ENCODE measurements around the gene C14orf132. TPM values are rescaled to one million over a fixed set of nuclear protein-coding genes. Genes with fewer than 3 reads are reported as not detected.

The C14orf132 gene
- total and polyA plus RNA-seq, 10 of the 15 experiments (the other 5 are each of a cell fraction or from before 2014, with no cell fraction given) = under 0.01 to 1.2 (median 0.03) TPM; not detected in 2

DNA sequence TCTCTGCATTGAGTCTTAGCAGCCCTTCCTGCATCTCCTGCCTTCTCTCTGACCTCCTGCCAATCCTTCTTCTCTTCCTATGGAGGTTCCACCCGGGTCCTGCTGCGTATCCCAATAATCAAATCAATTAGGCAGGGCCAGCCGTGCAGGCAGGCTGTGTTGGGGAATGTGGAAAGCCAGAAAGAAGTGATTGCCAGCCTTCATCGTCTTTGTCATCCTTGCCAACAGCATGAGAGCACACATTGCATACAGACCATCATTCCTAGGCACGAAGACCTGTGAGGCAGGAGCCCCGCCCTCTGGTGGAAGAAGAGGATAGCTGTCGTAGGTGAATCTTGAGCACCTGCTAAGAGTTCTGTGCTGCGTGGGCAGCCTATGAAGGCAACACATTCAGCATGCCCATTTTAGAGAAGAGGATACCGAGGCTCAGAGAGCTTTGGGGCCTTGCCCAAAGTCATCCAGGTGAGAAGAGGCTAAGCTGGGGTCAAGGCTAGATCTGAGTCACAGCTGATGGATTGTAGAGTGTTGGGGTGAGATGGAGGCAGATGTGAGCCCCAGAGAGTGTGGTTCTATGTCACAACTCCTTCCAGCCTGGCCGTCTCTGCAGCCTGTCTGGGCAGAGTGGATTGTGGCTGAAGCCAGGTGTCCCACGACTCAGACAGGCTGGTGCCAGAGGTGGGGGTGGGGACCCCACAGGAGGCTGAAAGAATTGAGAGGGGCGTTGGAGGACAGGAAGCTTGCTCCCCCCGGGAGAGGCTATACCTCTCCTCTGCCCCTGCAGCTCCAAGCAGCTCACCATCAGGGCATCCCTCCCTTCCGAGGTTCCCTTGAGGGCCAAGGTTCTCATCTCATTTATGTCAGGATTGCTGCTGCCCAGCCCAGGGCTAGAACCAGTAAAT lies 12.7 kb downstream of the C14orf132 start (continued):
- peak; percentile 32; the same call in 1 of the 2 replicates for TF ChIP-seq SMC3 (IDR thresholded peaks at IDR 0.05; ENCODE audit: borderline replicate concordance, low read length)
- TF ChIP-seq, protein P1, sequence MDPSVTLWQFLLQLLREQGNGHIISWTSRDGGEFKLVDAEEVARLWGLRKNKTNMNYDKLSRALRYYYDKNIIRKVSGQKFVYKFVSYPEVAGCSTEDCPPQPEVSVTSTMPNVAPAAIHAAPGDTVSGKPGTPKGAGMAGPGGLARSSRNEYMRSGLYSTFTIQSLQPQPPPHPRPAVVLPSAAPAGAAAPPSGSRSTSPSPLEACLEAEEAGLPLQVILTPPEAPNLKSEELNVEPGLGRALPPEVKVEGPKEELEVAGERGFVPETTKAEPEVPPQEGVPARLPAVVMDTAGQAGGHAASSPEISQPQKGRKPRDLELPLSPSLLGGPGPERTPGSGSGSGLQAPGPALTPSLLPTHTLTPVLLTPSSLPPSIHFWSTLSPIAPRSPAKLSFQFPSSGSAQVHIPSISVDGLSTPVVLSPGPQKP (IDR thresholded peaks at IDR 0.05; ENCODE audit: low read depth, low read length) = no peak
- TF ChIP-seq USF2 (IDR thresholded peaks at IDR 0.05; ENCODE audit: borderline replicate concordance, low read depth, low read length) = no peak
- no peak for TF ChIP-seq CHD2 (IDR thresholded peaks at IDR 0.05; ENCODE audit: borderline replicate concordance, low read depth, low read length)
- no peak for TF ChIP-seq JUND (IDR thresholded peaks at IDR 0.05; ENCODE audit: low read depth, low read length)
- TF ChIP-seq TCF3 (IDR thresholded peaks at IDR 0.05; ENCODE audit: borderline replicate concordance, insufficient read depth, low read depth, low read length) = no peak
- TF ChIP-seq, protein P2, sequence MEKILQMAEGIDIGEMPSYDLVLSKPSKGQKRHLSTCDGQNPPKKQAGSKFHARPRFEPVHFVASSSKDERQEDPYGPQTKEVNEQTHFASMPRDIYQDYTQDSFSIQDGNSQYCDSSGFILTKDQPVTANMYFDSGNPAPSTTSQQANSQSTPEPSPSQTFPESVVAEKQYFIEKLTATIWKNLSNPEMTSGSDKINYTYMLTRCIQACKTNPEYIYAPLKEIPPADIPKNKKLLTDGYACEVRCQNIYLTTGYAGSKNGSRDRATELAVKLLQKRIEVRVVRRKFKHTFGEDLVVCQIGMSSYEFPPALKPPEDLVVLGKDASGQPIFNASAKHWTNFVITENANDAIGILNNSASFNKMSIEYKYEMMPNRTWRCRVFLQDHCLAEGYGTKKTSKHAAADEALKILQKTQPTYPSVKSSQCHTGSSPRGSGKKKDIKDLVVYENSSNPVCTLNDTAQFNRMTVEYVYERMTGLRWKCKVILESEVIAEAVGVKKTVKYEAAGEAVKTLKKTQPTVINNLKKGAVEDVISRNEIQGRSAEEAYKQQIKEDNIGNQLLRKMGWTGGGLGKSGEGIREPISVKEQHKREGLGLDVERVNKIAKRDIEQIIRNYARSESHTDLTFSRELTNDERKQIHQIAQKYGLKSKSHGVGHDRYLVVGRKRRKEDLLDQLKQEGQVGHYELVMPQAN (conservative IDR thresholded peaks at IDR 0.05) = no peak
- TF ChIP-seq SIX5 (IDR thresholded peaks at IDR 0.05; ENCODE audit: low read depth, low read length, severe bottlenecking) = no peak
- TF ChIP-seq NFYA (IDR thresholded peaks at IDR 0.05; ENCODE audit: borderline replicate concordance, low read depth, low read length) = no peak
- TF ChIP-seq RAD21 (IDR thresholded peaks at IDR 0.05; ENCODE audit: insufficient read depth, low read depth, low read length) = peak; percentile 32; the same call in 1 of the 2 replicates
- no peak for TF ChIP-seq GABPA (IDR thresholded peaks at IDR 0.05; ENCODE audit: low read depth)
- TF ChIP-seq CHD4 (IDR thresholded peaks at IDR 0.05) = no peak
- TF ChIP-seq SUPT20H (IDR thresholded peaks at IDR 0.05; ENCODE audit: borderline replicate concordance, control insufficient read depth, low read depth, low read length) = no peak
- TF ChIP-seq FOXM1 (IDR thresholded peaks at IDR 0.05; ENCODE audit: low read depth, low read length) = no peak
- TF ChIP-seq NFYB (IDR thresholded peaks at IDR 0.05; ENCODE audit: insufficient read depth, low read depth, low read length) = no peak
